SK-N-SH (cell line): ENCODE measurements around the gene ZDHHC7. TPM values are rescaled to one million over a fixed set of nuclear protein-coding genes. Genes with fewer than 3 reads are reported as not detected.

Experiments
- CTCF ChIA-PET: fragments of 300-600, 350-600 bp; formaldehyde crosslinking; extraction: SDS; loops from one replicate; lab custom pipeline; 2021; lab: Yijun Ruan, JAX
- POLR2A ChIA-PET: fragments of 350-600 bp; sonication (Branson Sonifier 250); formaldehyde crosslinking; extraction: SDS; loops from one replicate; lab custom pipeline; 2020; ENCODE audit warnings: antibody characterized with exemption, inconsistent platforms; lab: Yijun Ruan, JAX
- DNase-seq: peaks from one replicate; pipeline ENCODE4 v3.0.0; 2012
- H2AFZ ChIP-seq: fragments of 200-600 bp; sonication (generic); 2 replicates; pipeline ENCODE4 v1.8.1; 2016; ENCODE audit warnings: antibody characterized with exemption, mild to moderate bottlenecking, low read depth
- H3F3A ChIP-seq: fragments of 200-600 bp; sonication (generic); replicated peaks from 2 replicates; pipeline ENCODE3; 2016; ENCODE audit warnings: antibody characterized with exemption, mild to moderate bottlenecking; ENCODE audit not compliant: insufficient read depth
- H3K27ac ChIP-seq, 2 experiments: fragments of 200-500 bp in 1 of 2; fragments of 200-600 bp in 1 of 2; sonication (Bioruptor generic) in 1 of 2; sonication (generic), shearing (Covaris generic) in 1 of 2; 2 replicates each; pipeline versions ENCODE4 v1.5.1 to v1.6.1; 2014 to 2016; ENCODE audit warnings: low read depth in 2 of 2, inconsistent platforms in 1 of 2, low read length in 1 of 2, mild to moderate bottlenecking in 1 of 2, mixed read lengths in 1 of 2
- H3K27me3 ChIP-seq: fragments of 200-600 bp; sonication (generic), shearing (Covaris generic); 2 replicates; pipeline ENCODE4 v1.6.1; 2016; ENCODE audit warnings: mixed run types; ENCODE audit not compliant: insufficient read depth
- H3K36me3 ChIP-seq, 2 experiments: fragments of 200-500 bp in 1 of 2; fragments of 200-600 bp in 1 of 2; sonication (Bioruptor generic) in 1 of 2; sonication (generic) in 1 of 2; replicated peaks in 1 of 2; 2 replicates each; pipeline versions ENCODE3 to v1.5.1; 2014 to 2016; ENCODE audit warnings: low read length in 1 of 2, mild to moderate bottlenecking in 1 of 2; ENCODE audit not compliant: insufficient read depth in 2 of 2, control insufficient read depth in 1 of 2
- H3K4me1 ChIP-seq, 2 experiments: fragments of 200-500 bp in 1 of 2; fragments of 200-600 bp in 1 of 2; sonication (Bioruptor generic) in 1 of 2; sonication (generic), shearing (Covaris generic) in 1 of 2; 2 replicates each; pipeline versions ENCODE4 v1.5.1 to v1.6.1; 2014 to 2016; ENCODE audit warnings: low read depth in 1 of 2, low read length in 1 of 2, mixed run types in 1 of 2; ENCODE audit not compliant: insufficient read depth in 2 of 2, control insufficient read depth in 1 of 2
- H3K4me2 ChIP-seq: fragments of 200-600 bp; sonication (generic), shearing (Covaris generic); 2 replicates; pipeline ENCODE4 v1.6.1; 2017; ENCODE audit warnings: mixed run types
- H3K4me3 ChIP-seq, 2 experiments: fragments of 200-500 bp in 1 of 2; fragments of 200-600 bp in 1 of 2; sonication (Bioruptor generic) in 1 of 2; sonication (generic), shearing (Covaris generic) in 1 of 2; 2 replicates each; pipeline versions ENCODE4 v1.5.1 to v1.8.1; 2014 to 2016; ENCODE audit warnings: low read depth in 2 of 2, inconsistent platforms in 1 of 2, low read length in 1 of 2, mild to moderate bottlenecking in 1 of 2, mixed read lengths in 1 of 2, moderate library complexity in 1 of 2
- H3K79me2 ChIP-seq: fragments of 200-600 bp; sonication (generic); 2 replicates; pipeline ENCODE4 v1.8.1; 2017; ENCODE audit warnings: mild to moderate bottlenecking; ENCODE audit not compliant: insufficient read depth
- H3K9ac ChIP-seq: fragments of 200-600 bp; sonication (generic); 2 replicates; pipeline ENCODE4 v1.6.1; 2017; ENCODE audit warnings: mixed run types
- H3K9me2 ChIP-seq: fragments of 200-600 bp; sonication (generic); 2 replicates; pipeline ENCODE4 v1.6.1; 2017; ENCODE audit warnings: mixed run types
- H3K9me3 ChIP-seq: fragments of 200-600 bp; sonication (generic); 2 replicates; pipeline ENCODE4 v1.6.1; 2017; ENCODE audit warnings: mixed run types, mild to moderate bottlenecking, moderate library complexity
- H4K20me1 ChIP-seq: fragments of 200-600 bp; sonication (generic); 2 replicates; pipeline ENCODE4 v1.6.1; 2017; ENCODE audit warnings: mild to moderate bottlenecking, mixed run types; ENCODE audit not compliant: insufficient read depth
- CHD2 ChIP-seq: fragments of 150-350 bp; IDR thresholded peaks from 2 replicates; pipeline ENCODE4 v1.6.1; 2018; ENCODE audit warnings: low read length; ENCODE audit not compliant: partially characterized antibody
- CTCF ChIP-seq: fragments of 200-600 bp; sonication (generic); IDR thresholded peaks from 2 replicates; pipeline ENCODE4 v1.6.1; 2017; ENCODE audit warnings: antibody characterized with exemption, mild to moderate bottlenecking, moderate library complexity
- ELF1 ChIP-seq: IDR thresholded peaks from 2 replicates; pipeline ENCODE4 v1.4.0; 2012
- EP300 ChIP-seq, 2 experiments: IDR thresholded peaks; 2 replicates each; pipeline versions ENCODE4 v1.4.0 to v1.6.1; 2012; ENCODE audit warnings: borderline replicate concordance in 1 of 2, low read depth in 1 of 2, low read length in 1 of 2
- JUND ChIP-seq: IDR thresholded peaks from 2 replicates; pipeline ENCODE4 v1.4.0; 2012
- NFIC ChIP-seq: IDR thresholded peaks from 2 replicates; pipeline ENCODE4 v1.4.0; 2012; ENCODE audit warnings: borderline replicate concordance
- POLR2AphosphoS5 ChIP-seq: IDR thresholded peaks from 2 replicates; pipeline ENCODE4 v1.6.1; 2012; ENCODE audit warnings: low read depth, low read length
- RFX5 ChIP-seq: IDR thresholded peaks from 2 replicates; pipeline ENCODE4 v1.6.1; 2012; ENCODE audit warnings: mild to moderate bottlenecking, improper control_type of control experiment, low read length
- RXRA ChIP-seq: IDR thresholded peaks from 2 replicates; pipeline ENCODE4 v1.4.0; 2012; ENCODE audit warnings: low read depth, mild to moderate bottlenecking, borderline replicate concordance
- SIN3A ChIP-seq: IDR thresholded peaks from 2 replicates; pipeline ENCODE4 v1.6.1; 2012; ENCODE audit warnings: low read depth, mild to moderate bottlenecking, low read length, moderate library complexity, borderline replicate concordance
- TCF12 ChIP-seq: IDR thresholded peaks from 2 replicates; pipeline ENCODE4 v1.4.0; 2012
- TEAD4 ChIP-seq: IDR thresholded peaks from 2 replicates; pipeline ENCODE4 v1.4.0; 2012; ENCODE audit warnings: mild to moderate bottlenecking, borderline replicate concordance; ENCODE audit not compliant: insufficient read depth
- USF1 ChIP-seq: IDR thresholded peaks from 2 replicates; pipeline ENCODE4 v1.4.0; 2012; ENCODE audit warnings: low read depth, borderline replicate concordance
- YY1 ChIP-seq: IDR thresholded peaks from 2 replicates; pipeline ENCODE4 v1.4.0; 2012; ENCODE audit warnings: low read depth, mild to moderate bottlenecking
- whole genome bisulfite sequencing: methylation state at CpG from one replicate; pipeline ENCODE4 v1.1.6; 2017; ENCODE audit warnings: low lambda C conversion rate; 5-methylcytosine and 5-hydroxymethylcytosine counted together
- polyA plus RNA-seq, 3 experiments: library from polyadenylated mRNA; depleted of rRNA; stranded (reverse); fragments of >200 nt; gene quantifications; 2 replicates each; pipeline ENCODE4 v1.2.3, GENCODE V29; 2012

The ZDHHC7 gene
- polyA plus RNA-seq, 1 of the 3 experiments (the other 2 are of a cell fraction): 114 TPM

- WGBS: 93% methylated on average over 14 of the region's 23 CpGs
- DNase-seq: no peak
- no peak overlapping the region for H3K9ac ChIP-seq
- no peak overlapping the region for H3K4me3 ChIP-seq
- no peak overlapping the region for H2AFZ ChIP-seq
- no peaks in the 10 kb centered on the region for H3K27me3 ChIP-seq
- TF ChIP-seq POLR2AphosphoS5 (no peak), TCF12 (no peak), ELF1 (no peak), NFIC (no peak), JUND (no peak), RXRA (no peak), TEAD4 (no peak), CHD2 (no peak), SIN3A (no peak), CTCF (no peak), EP300 (IDR thresholded peaks at IDR 0.05; ENCODE audit: borderline replicate concordance in 1 of 2, low read depth in 1 of 2, low read length in 1 of 2) (no peak), RFX5 (no peak), USF1 (no peak), YY1 (no peak)
- H3K27ac ChIP-seq: no peak overlapping the region
- CTCF ChIA-PET: interaction anchor here (0.6 to 4.4 kb wide), 19 partner anchors 9 to 384 kb away, joined by 3 to 35 read pairs (median 4); no protein-coding TSS in a partner anchor
- no peaks in the 10 kb centered on the region for H4K20me1 ChIP-seq
- H3K79me2 ChIP-seq: no peaks in the 10 kb centered on the region
- no peaks in the 10 kb centered on the region for H3K9me2 ChIP-seq
- no peak overlapping the region for H3K4me2 ChIP-seq
- H3K4me1 ChIP-seq: peaks cover 0 to 20% of the 10 kb centered on the region in 2 experiments; a peak in 1 of 4 replicates
- no peaks in the 10 kb centered on the region for H3K36me3 ChIP-seq
- POLR2A ChIA-PET: no interaction called here
- H3F3A ChIP-seq: no peaks in the 10 kb centered on the region
- no peaks in the 10 kb centered on the region for H3K9me3 ChIP-seq
These were observed 86.8 kb downstream of the ZDHHC7 start for GRCh38 chr16:84924331-84925091.

Other genes with a start within 250 kb of the ZDHHC7 start
- gene CRISPLD2, start 191.6 kb downstream of the ZDHHC7 start, polyA plus RNA-seq (2012; rRNA removed): 5.3 and 6.3 TPM in 2 replicates
- gene KIAA0513, start 16.3 kb upstream of the ZDHHC7 start, polyA plus RNA-seq (2012; rRNA removed): 4.8 and 6.5 TPM in 2 replicates
- 0.15 and 0.24 TPM in 2 replicates for gene CIBAR2, start 100.9 kb upstream of the ZDHHC7 start, polyA plus RNA-seq (2012; rRNA removed)